ENCODE results near the gene STS. TPM values are rescaled to one million over a fixed set of nuclear protein-coding genes. Genes with fewer than 3 reads are reported as not detected.
A peak's percentile ranks its signal among the peaks of the same experiment; 100 is the strongest.

Gene STS
- total RNA-seq, 1 experiment from 2014 or later: 70.0 TPM

GRCh38 chrX:7106649-7107048, 40.9 kb upstream of the STS start:
- ChIA-PET POLR2A (no interaction called here), CTCF (no interaction called here)
- Histone ChIP-seq H3K4me3 (ENCODE audit: low read depth, low read length) (no peak overlapping the region), H3K9me3 (no peaks in the 10 kb centered on the region), H3K4me1 (no peaks in the 10 kb centered on the region), H3K36me3 (ENCODE audit: control insufficient read depth, insufficient read depth, low read length) (no peaks in the 10 kb centered on the region), H3K27me3 (replicated peaks; ENCODE audit: control insufficient read depth, insufficient read depth, low read length) (no peaks in the 10 kb centered on the region)
- Mint-ChIP-seq H3K27me3 (ENCODE audit: insufficient read depth, unreplicated experiment) (no peaks in the 10 kb centered on the region), H3K36me3 (ENCODE audit: insufficient read depth, unreplicated experiment) (peaks cover 15% of the 10 kb centered on the region), H3K27ac (ENCODE audit: unreplicated experiment) (no peak overlapping the region), H3K4me3 (ENCODE audit: unreplicated experiment) (no peak overlapping the region), H3K4me1 (ENCODE audit: low read depth, unreplicated experiment) (peaks cover 6% of the 10 kb centered on the region), H3K9me3 (ENCODE audit: unreplicated experiment) (no peaks in the 10 kb centered on the region)
- intact Hi-C loops (cut with micrococcal nuclease; ENCODE audit: unreplicated experiment): no loop called here
- no peak for TF ChIP-seq CTCF (IDR thresholded peaks at IDR 0.05; ENCODE audit: insufficient read depth in 1 of 2, low read depth in 1 of 2, low read length in 1 of 2, severe bottlenecking in 1 of 2, unreplicated experiment in 1 of 2)
- no TSS peak for BruUV-seq (replicated peaks)
- DNase-seq: no peak

- Mint-ChIP-seq H3K4me3 (ENCODE audit: unreplicated experiment) (no peak overlapping the region), H3K36me3 (ENCODE audit: insufficient read depth, unreplicated experiment) (peaks cover 15% of the 10 kb centered on the region), H3K27me3 (ENCODE audit: insufficient read depth, unreplicated experiment) (no peaks in the 10 kb centered on the region), H3K27ac (ENCODE audit: unreplicated experiment) (no peak overlapping the region), H3K4me1 (ENCODE audit: low read depth, unreplicated experiment) (peaks cover 6% of the 10 kb centered on the region), H3K9me3 (ENCODE audit: unreplicated experiment) (no peaks in the 10 kb centered on the region)
- intact Hi-C loops (cut with micrococcal nuclease; ENCODE audit: unreplicated experiment): no loop called here
- no TSS peak for BruUV-seq (replicated peaks)
- no peaks in the 10 kb centered on the region for H3K9me3 ChIP-seq
- TF ChIP-seq CTCF (IDR thresholded peaks at IDR 0.05; ENCODE audit: insufficient read depth in 1 of 2, low read depth in 1 of 2, low read length in 1 of 2, severe bottlenecking in 1 of 2, unreplicated experiment in 1 of 2): no peak
- ChIA-PET CTCF (no interaction called here), POLR2A (no interaction called here)
- H3K27me3 ChIP-seq (replicated peaks; ENCODE audit: control insufficient read depth, insufficient read depth, low read length): no peaks in the 10 kb centered on the region
- DNase-seq: no peak
- no peaks in the 10 kb centered on the region for H3K36me3 ChIP-seq (ENCODE audit: control insufficient read depth, insufficient read depth, low read length)
- no peaks in the 10 kb centered on the region for H3K4me1 ChIP-seq
- no peak overlapping the region for H3K4me3 ChIP-seq (ENCODE audit: low read depth, low read length)
These were observed 39.5 kb upstream of the STS start for GRCh38 chrX:7108030-7108429.

- H3K27me3 ChIP-seq (replicated peaks; ENCODE audit: control insufficient read depth, insufficient read depth, low read length): no peaks in the 10 kb centered on the region
- POLR2A ChIA-PET: no interaction called here
These were observed 38.4 kb upstream of the STS start for GRCh38 chrX:7109049-7109531.

More at GRCh38 chrX:7109049-7109531, 38.4 kb upstream of the STS start:
- Histone ChIP-seq H3K36me3 (ENCODE audit: control insufficient read depth, insufficient read depth, low read length) (no peaks in the 10 kb centered on the region), H3K9me3 (no peaks in the 10 kb centered on the region), H3K4me1 (no peaks in the 10 kb centered on the region), H3K4me3 (ENCODE audit: low read depth, low read length) (no peak overlapping the region)
- no peak for DNase-seq
- peaks cover 13% of the 10 kb centered on the region for H3K36me3 Mint-ChIP-seq (ENCODE audit: insufficient read depth, unreplicated experiment)
- intact Hi-C loops (cut with micrococcal nuclease; ENCODE audit: unreplicated experiment): no loop called here
- H3K4me1 Mint-ChIP-seq (ENCODE audit: low read depth, unreplicated experiment): peaks cover 6% of the 10 kb centered on the region
- TF ChIP-seq CTCF (IDR thresholded peaks at IDR 0.05; ENCODE audit: insufficient read depth in 1 of 2, low read depth in 1 of 2, low read length in 1 of 2, severe bottlenecking in 1 of 2, unreplicated experiment in 1 of 2): no peak
- CTCF ChIA-PET: no interaction called here
- peak overlapping the region; percentile 51 for H3K27ac Mint-ChIP-seq (ENCODE audit: unreplicated experiment)
- BruUV-seq (replicated peaks): no TSS peak
- H3K4me3 Mint-ChIP-seq (ENCODE audit: unreplicated experiment): no peak overlapping the region
- H3K27me3 Mint-ChIP-seq (ENCODE audit: insufficient read depth, unreplicated experiment): no peaks in the 10 kb centered on the region
- H3K9me3 Mint-ChIP-seq (ENCODE audit: unreplicated experiment): no peaks in the 10 kb centered on the region
